Astrocyte (in vitro differentiated cells and primary cell): ENCODE measurements around the gene SLC30A4. TPM values are rescaled to one million over a fixed set of nuclear protein-coding genes. Genes with fewer than 3 reads are reported as not detected.

Experiments
- DNase-seq: peaks from one replicate; pipeline ENCODE4 v3.0.0-alpha.2; 2010; ENCODE audit warnings: low read depth
- FAIRE-seq: peaks from 2 replicates; lab custom pipeline; 2011; peaks lifted over from hg19 to GRCh38; lab: Jason Lieb, UNC
- H2AFZ ChIP-seq: 2 replicates; pipeline ENCODE4 v1.6.0; 2012; ENCODE audit warnings: low read depth, low read length, inconsistent platforms
- H3K27ac ChIP-seq: 2 replicates; pipeline ENCODE4 v1.5.1; 2011; ENCODE audit warnings: low read depth, low read length, inconsistent platforms
- H3K27me3 ChIP-seq: 2 replicates; pipeline ENCODE4 v1.6.0; 2011; ENCODE audit warnings: low read length, inconsistent platforms; ENCODE audit not compliant: insufficient read depth
- H3K36me3 ChIP-seq: 2 replicates; pipeline ENCODE4 v1.5.1; 2011; ENCODE audit warnings: low read length, inconsistent platforms; ENCODE audit not compliant: insufficient read depth
- H3K4me1 ChIP-seq: 2 replicates; pipeline ENCODE4 v1.5.1; 2011; ENCODE audit warnings: low read length, inconsistent platforms; ENCODE audit not compliant: insufficient read depth
- H3K4me2 ChIP-seq: 2 replicates; pipeline ENCODE4 v1.6.0; 2012; ENCODE audit warnings: low read length, inconsistent platforms
- H3K4me3 ChIP-seq: 2 replicates; pipeline ENCODE4 v1.5.1; 2011; ENCODE audit warnings: low read depth, mild to moderate bottlenecking, low read length, inconsistent platforms; ENCODE audit not compliant: insufficient read depth
- H3K79me2 ChIP-seq: 2 replicates; pipeline ENCODE4 v1.6.0; 2012; ENCODE audit warnings: mild to moderate bottlenecking, low read length, inconsistent platforms; ENCODE audit not compliant: insufficient read depth
- H3K9ac ChIP-seq: 2 replicates; pipeline ENCODE4 v1.6.0; 2012; ENCODE audit warnings: mild to moderate bottlenecking, low read length, inconsistent platforms
- H3K9me3 ChIP-seq: 2 replicates; pipeline ENCODE4 v1.5.1; 2012; ENCODE audit warnings: low read depth, mild to moderate bottlenecking, low read length, inconsistent platforms; ENCODE audit not compliant: insufficient read depth
- H4K20me1 ChIP-seq: 2 replicates; pipeline ENCODE4 v1.6.0; 2012; ENCODE audit warnings: low read length, inconsistent platforms; ENCODE audit not compliant: insufficient read depth
- H3K27ac Mint-ChIP-seq: one replicate; pipeline ENCODE4 v1.8.0; 2021; ENCODE audit warnings: mild to moderate bottlenecking, mixed read lengths; ENCODE audit not compliant: unreplicated experiment
- H3K27me3 Mint-ChIP-seq: one replicate; pipeline ENCODE4 v1.8.0; 2021; ENCODE audit warnings: low read depth, mixed read lengths; ENCODE audit not compliant: unreplicated experiment
- H3K36me3 Mint-ChIP-seq: one replicate; pipeline ENCODE4 v1.8.0; 2021; ENCODE audit warnings: low read depth, mixed read lengths; ENCODE audit not compliant: unreplicated experiment
- H3K4me1 Mint-ChIP-seq: one replicate; pipeline ENCODE4 v1.8.0; 2021; ENCODE audit warnings: low read depth, mixed read lengths; ENCODE audit not compliant: unreplicated experiment
- H3K4me3 Mint-ChIP-seq: one replicate; pipeline ENCODE4 v1.8.0; 2021; ENCODE audit warnings: mild to moderate bottlenecking, moderate library complexity, mixed read lengths; ENCODE audit not compliant: unreplicated experiment
- H3K9me3 Mint-ChIP-seq: one replicate; pipeline ENCODE4 v1.8.0; 2021; ENCODE audit warnings: mild to moderate bottlenecking, mixed read lengths; ENCODE audit not compliant: unreplicated experiment
- CTCF ChIP-seq: IDR thresholded peaks from 2 replicates; pipeline ENCODE4 v1.5.1; 2011; ENCODE audit warnings: low read depth, mild to moderate bottlenecking, inconsistent platforms, low read length, moderate library complexity; ENCODE audit not compliant: insufficient read depth
- EZH2 ChIP-seq: IDR thresholded peaks from 2 replicates; pipeline ENCODE4 v1.6.1; 2012; ENCODE audit warnings: mild to moderate bottlenecking, low read length, inconsistent platforms; ENCODE audit not compliant: insufficient read depth
- total RNA-seq: library from RNA; stranded (reverse); gene quantifications from 2 replicates; pipeline ENCODE4 v1.2.1, GENCODE V29; 2021

Gene SLC30A4
- total RNA-seq, 1 donor from 2014 or later: 8.0 TPM

- no peak overlapping the region for H3K4me3 ChIP-seq
- FAIRE-seq (no peak), DNase-seq (no peak)
- H3K9me3 ChIP-seq: no peaks in the 10 kb centered on the region
- H3K36me3 ChIP-seq: no peaks in the 10 kb centered on the region
- Mint-ChIP-seq H3K4me1 (no peaks in the 10 kb centered on the region), H3K9me3 (peaks cover 3% of the 10 kb centered on the region), H3K4me3 (no peak overlapping the region), H3K27ac (no peak overlapping the region), H3K36me3 (peaks cover 2% of the 10 kb centered on the region), H3K27me3 (peaks cover 39% of the 10 kb centered on the region)
- TF ChIP-seq EZH2 (no peak), CTCF (no peak)
- no peak overlapping the region for H3K27ac ChIP-seq
- no peaks in the 10 kb centered on the region for H3K79me2 ChIP-seq
- H3K4me1 ChIP-seq: no peaks in the 10 kb centered on the region
- H3K9ac ChIP-seq: no peak overlapping the region
- no peak overlapping the region for H3K4me2 ChIP-seq
- no peak overlapping the region for H2AFZ ChIP-seq
- no peaks in the 10 kb centered on the region for H4K20me1 ChIP-seq
- H3K27me3 ChIP-seq: peaks cover 3% of the 10 kb centered on the region
These were observed 49.5 kb downstream of the SLC30A4 start for GRCh38 chr15:45473068-45473467.

GRCh38 chr15:45471151-45471550 lies 51.4 kb downstream of the SLC30A4 start:
- no peak overlapping the region for H3K27ac Mint-ChIP-seq
- peaks cover 3% of the 10 kb centered on the region for H3K27me3 ChIP-seq
- H3K4me2 ChIP-seq: no peak overlapping the region
- H3K36me3 ChIP-seq: no peaks in the 10 kb centered on the region
- no peaks in the 10 kb centered on the region for H3K4me1 Mint-ChIP-seq
- no peak overlapping the region for H3K27ac ChIP-seq
- H3K4me1 ChIP-seq: no peaks in the 10 kb centered on the region
- H3K4me3 ChIP-seq: no peak overlapping the region
- H3K9ac ChIP-seq: no peak overlapping the region
- H3K79me2 ChIP-seq: no peaks in the 10 kb centered on the region
- no peak for TF ChIP-seq CTCF
- no peak for TF ChIP-seq EZH2
- no peak for FAIRE-seq
- peaks cover 48% of the 10 kb centered on the region for H3K27me3 Mint-ChIP-seq
- no peak for DNase-seq
- peaks cover 2% of the 10 kb centered on the region for H3K36me3 Mint-ChIP-seq
- peaks cover 6% of the 10 kb centered on the region for H3K9me3 Mint-ChIP-seq
- H2AFZ ChIP-seq: no peak overlapping the region
- H3K9me3 ChIP-seq: no peaks in the 10 kb centered on the region
- H4K20me1 ChIP-seq: no peaks in the 10 kb centered on the region
- H3K4me3 Mint-ChIP-seq: no peak overlapping the region

- no peaks in the 10 kb centered on the region for H3K9me3 ChIP-seq
- H3K27me3 ChIP-seq: peaks cover 3% of the 10 kb centered on the region
- Mint-ChIP-seq H3K4me1 (no peaks in the 10 kb centered on the region), H3K27ac (no peak overlapping the region), H3K4me3 (no peak overlapping the region), H3K9me3 (peaks cover 6% of the 10 kb centered on the region), H3K36me3 (peaks cover 2% of the 10 kb centered on the region), H3K27me3 (peaks cover 49% of the 10 kb centered on the region)
- no peaks in the 10 kb centered on the region for H3K36me3 ChIP-seq
- no peak overlapping the region for H2AFZ ChIP-seq
- DNase-seq: no peak
- H3K4me1 ChIP-seq: no peaks in the 10 kb centered on the region
- no peak overlapping the region for H3K27ac ChIP-seq
- TF ChIP-seq CTCF (no peak), EZH2 (no peak)
- no peak for FAIRE-seq
- H4K20me1 ChIP-seq: no peaks in the 10 kb centered on the region
- H3K4me3 ChIP-seq: no peak overlapping the region
- no peaks in the 10 kb centered on the region for H3K79me2 ChIP-seq
- H3K4me2 ChIP-seq: no peak overlapping the region
- H3K9ac ChIP-seq: no peak overlapping the region
These were observed 53.1 kb downstream of the SLC30A4 start for GRCh38 chr15:45469441-45469840.
